NOMO-1 (cell line): ENCODE results near the gene PLCB1.
A peak's percentile ranks its signal among the peaks of the same experiment; 100 is the strongest.

Experiments used
- DNase-seq, 2 experiments: peaks; one replicate each; lab custom pipeline; 2025; ENCODE audit not compliant: unreplicated experiment in 2 of 2; lab: John Stamatoyannopoulos, UW

The PLCB1 gene

DNA sequence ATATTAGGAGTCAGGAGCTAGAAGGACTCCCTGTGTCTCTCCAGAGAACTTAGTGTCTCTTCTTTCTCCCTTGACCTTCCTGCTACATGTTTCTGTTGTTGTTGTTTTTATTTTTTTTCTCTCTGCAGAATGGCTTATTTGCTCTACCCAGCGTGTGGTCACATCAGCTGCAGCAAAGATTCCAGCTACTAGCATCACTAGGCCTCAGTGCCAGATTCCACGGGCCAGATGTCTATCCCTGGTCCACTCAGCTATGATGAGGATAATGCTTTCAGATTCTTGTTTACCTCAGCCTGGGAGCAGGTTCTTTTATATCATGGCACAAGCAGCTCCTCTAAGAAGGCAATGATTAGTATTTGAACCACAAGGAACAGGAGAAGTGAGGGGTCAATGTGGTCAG is 110.0 kb downstream of the PLCB1 start:
- no peak for DNase-seq

DNA sequence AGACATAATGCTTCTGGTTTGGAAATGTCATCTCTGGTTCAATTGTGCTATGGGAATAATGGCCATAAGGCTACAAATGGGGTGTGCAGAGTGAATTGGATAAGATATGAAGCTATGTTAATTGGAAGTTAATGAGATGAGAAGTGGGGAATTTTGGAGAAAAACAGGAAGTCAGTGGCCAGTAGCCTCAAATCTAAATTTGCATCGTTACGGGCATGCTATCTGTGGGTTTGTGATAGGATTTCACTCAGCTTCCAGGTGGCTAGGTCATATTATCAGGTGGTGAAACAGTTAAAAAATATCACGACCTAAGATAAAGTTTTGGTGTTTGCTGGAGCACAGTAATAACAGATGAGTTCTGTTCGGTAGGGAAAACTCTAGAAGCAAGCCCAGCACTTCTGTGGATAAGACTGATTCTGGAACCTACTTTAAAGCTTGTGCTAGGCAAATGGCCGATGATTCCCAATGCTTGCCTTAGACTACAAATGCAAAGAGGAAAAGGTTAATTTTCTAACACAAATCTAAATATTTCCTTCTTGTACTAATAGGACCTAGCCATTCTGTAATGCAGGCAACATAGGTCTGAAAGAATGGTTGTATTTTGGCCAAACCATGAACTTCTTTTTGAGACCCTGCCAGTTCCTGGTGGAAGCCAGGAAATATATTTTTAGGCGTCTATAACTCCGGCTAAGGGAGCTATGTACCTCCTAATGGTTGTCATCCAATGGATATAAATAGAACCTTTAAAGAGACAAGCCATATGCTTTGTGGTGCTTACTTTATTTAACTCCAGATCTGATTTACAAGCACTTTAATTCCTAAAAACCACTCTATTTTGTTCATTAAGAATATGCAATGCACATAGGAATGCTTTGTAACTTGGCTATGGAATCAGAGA is 111.0 kb downstream of the PLCB1 start:
- no peak for DNase-seq

DNA sequence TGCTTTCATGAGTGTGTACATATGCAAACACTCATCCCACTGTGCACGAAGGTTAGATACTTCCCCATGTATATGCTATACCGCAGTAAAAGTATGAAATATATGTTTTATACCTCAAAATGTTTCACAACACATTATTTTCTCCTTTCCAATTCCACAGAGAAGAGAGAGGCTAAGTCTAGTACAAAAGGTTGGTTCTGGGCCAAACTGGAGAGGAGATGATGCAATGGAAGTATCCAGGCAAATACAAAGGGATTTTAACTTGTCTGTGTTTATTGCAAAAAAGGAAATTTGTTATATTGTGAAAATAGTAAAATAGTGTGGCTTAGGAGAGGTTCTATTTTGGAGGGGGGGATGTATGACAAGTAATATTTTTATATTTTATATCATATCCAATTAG is 112.6 kb downstream of the PLCB1 start:
- DNase-seq, result no peak

DNA sequence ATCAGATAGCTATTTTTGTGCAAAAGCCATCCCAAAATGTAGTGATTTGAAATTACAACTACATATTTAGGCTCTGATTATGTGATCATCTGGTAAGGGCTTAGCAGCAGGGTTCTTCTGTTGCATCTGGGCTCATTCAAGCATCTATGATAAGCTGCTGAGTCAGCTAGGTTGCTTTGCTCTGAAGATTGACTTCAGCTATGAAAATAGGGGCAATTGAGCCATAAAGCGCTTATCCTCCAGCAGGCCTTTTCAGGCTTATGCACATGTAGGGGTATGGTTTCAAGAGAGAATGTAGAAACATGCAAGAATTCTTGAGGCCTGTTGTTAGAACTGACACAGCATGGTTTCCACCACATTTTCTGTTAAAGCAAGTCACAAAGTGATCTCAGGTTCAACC is 114.1 kb downstream of the PLCB1 start:
- no peak for DNase-seq

DNA sequence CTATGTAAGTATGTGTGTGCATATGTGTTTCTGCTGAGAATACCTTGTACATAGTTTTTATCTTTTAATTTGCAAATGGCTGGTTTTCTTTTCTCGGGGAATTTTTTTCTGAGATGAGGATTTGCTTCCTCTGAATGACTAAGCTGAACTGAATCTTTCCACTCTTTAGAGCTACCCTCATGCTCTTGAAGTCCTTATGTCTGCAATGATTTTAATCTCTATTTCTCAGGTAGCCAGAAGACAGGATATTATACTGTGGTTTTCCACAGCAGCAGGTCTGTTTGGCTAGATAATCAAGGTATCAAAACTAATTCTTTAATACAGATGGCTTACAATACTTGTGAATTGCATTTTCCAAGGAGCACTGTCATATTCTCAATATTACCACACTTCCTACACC is 114.7 kb downstream of the PLCB1 start:
- DNase-seq, result no peak

DNA sequence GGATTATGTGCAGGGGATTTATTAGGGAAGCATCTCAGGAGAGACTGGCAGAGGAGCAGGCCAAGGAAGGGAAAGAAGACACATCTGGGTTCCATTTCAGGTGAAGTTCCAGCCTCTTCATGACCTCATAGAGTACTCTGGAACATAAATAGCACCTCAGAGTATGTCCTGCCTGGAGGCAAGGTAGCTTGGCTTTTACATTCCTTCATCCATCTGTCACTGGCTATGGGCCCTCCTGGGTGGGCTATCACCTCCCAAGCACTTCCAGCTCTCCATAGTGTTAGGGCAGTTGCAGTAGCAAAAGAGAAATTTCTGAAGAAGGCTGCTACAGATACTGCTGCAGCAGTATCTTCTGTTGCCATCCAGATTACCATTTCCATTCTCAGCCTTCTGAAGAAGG is 116.0 kb downstream of the PLCB1 start:
- DNase-seq, result no peak

DNA sequence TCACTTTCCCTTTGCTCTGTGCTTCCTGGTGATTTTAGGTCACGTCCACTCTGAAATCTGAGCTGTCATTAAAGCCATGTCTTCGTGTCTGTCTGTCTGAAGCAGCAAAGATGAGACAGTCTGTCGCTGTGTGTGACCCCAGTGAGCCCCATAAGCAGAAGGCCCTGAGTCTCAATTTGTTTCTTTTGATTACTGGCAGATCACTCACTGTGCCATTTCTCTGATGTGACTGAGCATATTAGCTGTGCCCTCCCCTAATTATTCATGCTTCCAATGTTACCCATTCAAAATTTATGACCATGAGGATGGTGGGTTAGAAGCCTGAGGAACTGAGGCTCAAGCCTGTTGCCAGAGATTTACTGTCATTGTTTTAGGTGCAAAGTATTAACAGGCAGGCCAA is 117.6 kb downstream of the PLCB1 start:
- no peak for DNase-seq

DNA sequence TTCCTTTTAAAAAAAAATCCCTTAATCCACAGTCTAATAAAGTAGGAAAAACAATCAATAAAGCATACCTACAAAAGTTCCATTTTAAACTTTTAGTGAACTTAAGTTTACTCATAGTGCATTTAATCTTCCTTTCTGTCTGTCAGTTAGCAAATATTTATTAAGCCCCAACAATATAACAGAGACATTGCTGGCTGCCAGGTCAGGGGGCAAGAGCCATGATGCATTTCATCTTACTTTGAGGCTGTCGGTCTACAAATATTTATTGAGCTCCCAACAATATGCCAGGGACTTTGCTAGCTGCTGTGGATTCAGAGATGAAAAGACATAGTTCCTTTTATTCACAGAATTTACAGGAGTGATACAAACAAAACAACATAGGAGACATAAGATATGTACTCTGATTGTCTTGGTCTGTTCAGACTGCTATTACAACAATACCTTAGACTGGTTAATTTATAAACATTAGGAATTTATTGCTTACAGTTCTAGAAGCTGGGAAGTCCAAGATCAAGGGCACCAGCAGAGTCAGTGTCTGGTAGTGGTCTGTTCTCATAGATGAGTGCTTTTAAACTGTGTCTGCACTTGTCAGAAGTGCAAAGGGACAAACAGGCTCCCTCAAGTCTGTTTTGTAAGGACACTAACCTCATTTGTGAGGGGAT is 118.6 kb downstream of the PLCB1 start:
- DNase-seq, result no peak

DNA sequence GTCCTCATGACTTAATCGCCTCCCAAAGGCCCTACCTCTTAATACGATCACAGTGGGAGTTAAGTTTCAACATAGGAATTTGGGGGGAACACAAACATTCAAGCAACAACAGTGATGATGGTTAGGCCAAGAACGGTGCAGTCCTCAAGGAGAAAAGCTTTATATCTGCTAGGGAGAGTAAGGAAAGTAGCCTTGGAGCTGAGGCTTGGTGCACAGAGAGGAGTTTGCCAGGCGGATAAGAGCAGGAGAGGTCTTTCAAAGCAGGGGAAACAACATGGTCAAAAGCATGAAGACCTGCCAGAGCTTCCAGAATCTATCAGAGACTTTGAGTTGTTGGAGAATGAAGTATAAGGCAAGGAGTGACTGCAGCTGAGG is 119.1 kb downstream of the PLCB1 start:
- no peak for DNase-seq

DNA sequence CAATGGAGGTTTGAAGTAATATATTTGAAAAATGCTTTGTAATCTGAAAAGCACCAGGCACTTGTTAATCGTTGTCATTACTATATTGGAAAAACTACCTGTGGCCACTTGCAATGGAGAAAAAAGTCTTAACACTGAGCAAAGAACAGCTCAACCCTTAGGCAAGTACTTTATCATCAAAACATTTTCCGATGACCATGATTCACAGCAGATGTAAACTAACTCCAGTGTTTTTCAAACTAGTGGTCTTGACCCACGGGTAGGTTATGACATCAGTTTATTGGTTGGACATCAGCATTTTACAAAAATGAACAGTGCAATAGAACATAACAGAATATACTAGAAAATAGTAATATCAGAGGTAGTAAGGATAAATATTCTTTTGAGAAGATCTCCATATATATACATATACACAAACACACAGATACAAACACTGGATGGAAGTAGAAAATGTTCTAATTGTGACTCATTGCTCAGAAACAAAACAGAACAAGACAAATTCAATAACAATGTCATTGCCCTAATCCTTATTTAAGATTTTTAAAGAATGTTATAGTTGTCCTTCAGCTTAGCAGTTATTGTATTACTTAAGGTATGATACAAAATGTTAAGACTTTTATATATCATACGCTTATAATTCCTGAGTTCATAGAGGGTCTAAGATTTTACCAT is 123.0 kb downstream of the PLCB1 start:
- DNase-seq, result no peak

DNA sequence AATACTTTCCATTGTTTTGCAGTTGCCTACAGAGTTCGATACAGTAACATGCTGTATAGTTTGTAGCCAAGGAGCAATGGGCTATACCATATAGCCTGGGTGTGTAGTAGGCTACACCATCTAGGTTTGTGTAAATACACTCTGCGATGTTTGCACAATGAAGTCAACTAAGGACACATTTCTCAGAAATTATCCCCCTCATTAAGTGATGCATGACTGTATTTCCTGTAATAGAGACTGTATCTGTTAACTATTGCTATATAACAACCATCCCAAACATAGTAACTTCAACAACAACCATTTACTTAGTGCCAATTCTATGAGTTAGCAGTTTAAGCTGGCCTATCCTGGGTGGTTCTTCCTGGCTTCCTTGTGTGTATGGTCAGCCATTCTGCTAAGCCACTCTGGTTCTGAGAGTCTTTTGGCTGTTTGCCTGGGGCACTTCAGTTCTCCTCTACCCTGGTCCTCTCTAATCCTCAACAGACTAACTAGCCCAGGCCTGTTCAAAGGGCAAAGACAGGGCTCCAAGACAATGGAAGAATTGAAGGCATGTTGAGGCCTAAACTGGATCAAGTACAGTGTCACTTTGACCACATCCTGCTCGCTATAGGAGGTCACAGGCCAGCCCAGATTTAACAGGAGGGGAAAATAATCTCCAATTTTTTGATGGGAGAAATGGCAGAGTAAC is 124.0 kb downstream of the PLCB1 start:
- no peak for DNase-seq

DNA sequence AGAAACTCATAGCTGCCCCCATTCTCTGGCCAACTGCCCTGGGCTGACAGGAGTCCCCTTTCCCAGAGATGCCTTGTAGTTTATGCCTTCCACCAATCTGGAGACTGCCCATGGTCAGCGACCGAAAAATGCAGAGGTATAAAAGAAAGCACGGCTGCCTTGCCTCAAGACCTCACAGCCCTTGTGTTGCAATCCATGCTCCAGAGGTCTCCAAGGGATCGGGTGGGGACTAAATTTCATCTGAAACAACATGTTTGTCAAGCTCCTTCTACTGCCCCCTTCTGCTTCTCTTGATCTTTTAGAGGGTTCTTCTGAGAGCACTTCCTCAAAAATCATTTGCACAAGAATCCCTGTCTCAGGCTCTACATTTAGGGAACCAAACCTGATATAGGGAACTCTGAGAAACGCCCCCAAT is 128.8 kb downstream of the PLCB1 start:
- DNase-seq, result peak; percentile 79 to 96

DNA sequence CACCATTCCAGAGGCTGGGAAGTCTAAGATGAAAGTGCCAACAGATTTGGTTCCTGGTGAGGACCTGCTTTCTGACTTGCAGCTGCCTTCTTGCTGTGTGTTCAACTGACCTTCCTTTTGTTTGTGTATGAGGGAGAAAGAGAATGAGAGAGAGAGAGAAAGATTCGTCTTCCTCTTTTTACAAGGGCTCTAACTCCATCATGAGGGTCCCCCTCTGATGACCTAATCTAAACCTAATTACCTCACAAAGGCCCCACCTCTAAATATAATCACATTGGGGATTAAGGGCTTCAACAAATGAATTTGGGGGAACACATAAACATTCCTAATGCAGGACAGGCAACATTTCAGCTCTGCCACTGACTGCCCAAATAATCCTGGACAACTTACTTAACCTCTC is 130.7 kb downstream of the PLCB1 start:
- no peak for DNase-seq

DNA sequence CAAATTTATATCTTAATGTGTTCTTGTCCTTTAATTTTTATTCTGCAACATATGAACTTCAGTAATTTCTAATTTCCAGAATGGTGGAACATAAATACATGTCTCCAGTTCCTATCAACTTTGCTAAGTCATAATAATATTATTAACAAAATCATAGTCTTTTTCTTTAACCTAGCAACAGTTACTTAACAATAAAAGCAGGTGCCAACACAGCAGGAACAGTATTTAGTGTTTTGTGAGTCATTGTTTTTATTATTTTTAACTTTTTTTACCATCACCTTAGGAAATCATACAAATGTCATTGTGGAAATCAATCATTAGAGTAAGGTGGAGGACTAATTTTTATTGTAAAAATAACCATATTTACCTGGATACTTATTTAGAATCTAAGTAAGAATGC is 133.5 kb downstream of the PLCB1 start:
- DNase-seq, result no peak

DNA sequence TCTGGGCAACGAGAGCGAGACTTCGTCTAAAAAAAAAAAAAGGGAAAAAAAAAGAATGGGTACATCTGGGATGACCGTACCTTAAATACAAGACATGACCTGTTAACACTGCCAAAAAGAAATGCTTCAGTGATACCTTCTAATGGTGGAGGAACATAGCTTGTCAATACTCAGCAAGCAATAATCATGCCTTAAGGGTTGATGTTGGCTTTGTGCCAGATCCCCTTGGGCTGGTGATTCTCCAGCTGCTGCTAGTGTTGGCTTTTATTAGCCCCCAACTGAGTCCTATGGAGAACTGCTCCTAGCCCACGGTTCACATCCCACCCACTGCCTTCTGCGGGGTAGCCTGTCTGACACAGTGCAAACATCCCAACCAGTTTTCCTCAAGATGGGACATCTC is 134.9 kb downstream of the PLCB1 start:
- no peak for DNase-seq

DNA sequence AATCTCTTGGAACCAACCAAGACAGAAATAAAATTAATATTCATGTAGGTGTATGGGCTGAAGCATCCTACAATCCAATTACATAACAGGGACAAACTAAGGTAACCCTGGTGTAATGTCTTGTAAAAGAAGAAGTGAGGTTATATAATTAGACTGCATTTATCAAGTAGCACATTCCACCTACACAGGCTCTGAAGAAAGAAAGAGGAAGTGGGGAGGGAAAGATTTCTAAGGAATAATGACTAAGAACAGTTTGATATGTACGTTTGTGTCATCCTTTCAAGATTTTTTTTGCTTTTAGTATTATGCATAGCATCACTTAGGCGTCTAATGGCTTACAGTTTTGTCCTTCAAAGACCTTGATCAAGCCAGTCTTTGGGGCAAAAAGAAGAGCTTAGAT is 139.7 kb downstream of the PLCB1 start:
- DNase-seq, result peak; percentile 21 to 91

DNA sequence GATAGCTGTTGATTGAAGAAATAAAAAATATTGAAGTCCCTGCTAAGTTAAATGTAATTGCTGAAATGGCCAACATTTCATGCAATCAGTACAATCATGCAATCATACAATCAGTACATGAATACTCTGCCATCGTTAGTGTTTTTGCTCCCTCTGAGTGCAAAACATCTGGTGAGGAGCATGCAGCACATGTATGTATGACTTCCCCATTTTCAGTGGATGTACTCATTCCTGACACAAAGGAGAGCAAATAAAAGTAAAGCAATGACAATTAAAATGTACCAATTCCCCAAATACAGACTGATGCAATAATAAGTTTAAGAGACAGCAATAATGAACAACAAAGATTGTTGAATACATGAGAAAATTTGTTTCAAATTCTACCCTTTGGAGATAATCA is 140.7 kb downstream of the PLCB1 start:
- DNase-seq, result peak; percentile 30 to 74

DNA sequence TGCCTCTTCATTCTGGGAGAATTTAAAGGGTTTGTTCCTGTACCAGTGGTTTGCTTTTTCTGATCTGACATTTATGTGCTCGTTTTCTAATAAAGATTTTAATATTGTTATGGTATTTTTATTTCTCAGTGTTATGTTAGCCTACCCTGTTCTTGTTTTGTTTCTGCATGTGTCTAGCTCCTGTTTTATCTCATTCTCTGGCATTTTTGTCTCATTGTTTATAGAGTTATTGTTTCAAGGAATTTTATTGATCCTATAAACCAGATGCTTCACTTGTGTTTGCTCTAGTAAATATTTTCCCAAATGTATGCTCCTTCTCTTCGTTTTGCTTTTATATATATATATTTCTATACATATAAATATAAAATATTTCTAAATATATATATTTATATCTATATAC is 152.8 kb downstream of the PLCB1 start:
- no peak for DNase-seq

DNA sequence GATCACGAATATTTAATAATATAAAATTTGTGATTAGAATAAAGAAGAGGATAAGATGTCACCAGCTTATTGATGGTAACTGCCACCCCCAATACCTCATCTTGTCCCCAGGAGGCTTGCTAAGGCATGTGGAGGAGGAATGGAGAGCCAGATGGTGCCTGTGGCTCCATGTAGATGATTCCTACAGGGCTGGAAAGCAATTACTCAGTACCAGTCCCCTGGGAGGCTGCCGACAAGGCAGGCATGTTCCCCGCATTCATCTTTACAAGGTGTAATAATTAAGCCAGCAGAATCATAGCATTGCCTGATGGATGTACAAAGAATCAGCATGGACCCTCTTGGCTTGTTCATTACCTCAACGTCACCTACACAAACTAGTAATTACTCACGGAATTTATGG is 155.3 kb downstream of the PLCB1 start:
- DNase-seq, result no peak

DNA sequence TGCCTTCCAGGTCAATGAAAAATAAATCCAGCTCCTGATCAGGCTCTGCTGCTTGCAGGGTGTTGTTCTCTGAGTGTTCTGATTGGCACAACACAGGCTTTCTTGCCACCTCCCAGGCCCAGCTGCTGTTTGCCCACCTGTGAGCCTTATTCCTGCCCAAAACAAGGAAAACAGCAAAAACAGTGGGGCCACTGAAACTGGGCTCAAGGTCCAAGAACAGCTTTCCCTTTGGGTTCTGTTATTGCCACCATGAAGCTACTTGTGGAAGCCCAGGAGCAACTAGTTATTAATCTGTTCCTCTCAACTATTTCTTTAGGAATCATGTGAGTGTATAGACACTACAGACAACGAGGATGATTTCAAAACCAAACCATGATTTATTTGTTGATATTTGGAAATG is 159.1 kb downstream of the PLCB1 start:
- no peak for DNase-seq

DNA sequence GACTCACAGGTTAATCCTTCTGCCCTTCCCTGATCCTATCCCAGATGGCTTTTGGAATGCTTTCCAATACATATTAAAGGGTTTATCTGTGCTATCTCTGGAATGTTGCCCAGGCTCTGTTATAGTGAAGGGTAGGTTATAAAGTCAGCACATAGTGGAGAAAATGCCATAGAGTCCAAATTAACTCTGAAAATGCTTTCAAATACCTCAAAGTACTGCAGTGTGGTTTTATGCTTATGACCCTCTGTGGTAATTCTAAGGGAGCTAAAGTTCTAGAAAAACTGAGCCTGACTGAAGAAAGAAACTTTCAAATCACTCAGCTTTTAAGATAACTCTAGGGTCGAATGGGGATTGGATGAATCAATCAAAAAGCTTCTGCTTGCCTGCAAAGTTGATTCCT is 159.8 kb downstream of the PLCB1 start:
- DNase-seq, result no peak
